GM21367 (cell line): ENCODE data around the gene SPEM3.
"Not testable (repeated sequence)": the region's sequence is repeated elsewhere in the genome, so short reads cannot be mapped to it uniquely, and the experiment has no call there.

Experiments used
- ATAC-seq: cut with Tn5 transposase; IDR thresholded peaks from one replicate; pipeline ENCODE4 v1.9.1; 2021; ENCODE audit not compliant: unreplicated experiment

SPEM3 gene

DNA sequence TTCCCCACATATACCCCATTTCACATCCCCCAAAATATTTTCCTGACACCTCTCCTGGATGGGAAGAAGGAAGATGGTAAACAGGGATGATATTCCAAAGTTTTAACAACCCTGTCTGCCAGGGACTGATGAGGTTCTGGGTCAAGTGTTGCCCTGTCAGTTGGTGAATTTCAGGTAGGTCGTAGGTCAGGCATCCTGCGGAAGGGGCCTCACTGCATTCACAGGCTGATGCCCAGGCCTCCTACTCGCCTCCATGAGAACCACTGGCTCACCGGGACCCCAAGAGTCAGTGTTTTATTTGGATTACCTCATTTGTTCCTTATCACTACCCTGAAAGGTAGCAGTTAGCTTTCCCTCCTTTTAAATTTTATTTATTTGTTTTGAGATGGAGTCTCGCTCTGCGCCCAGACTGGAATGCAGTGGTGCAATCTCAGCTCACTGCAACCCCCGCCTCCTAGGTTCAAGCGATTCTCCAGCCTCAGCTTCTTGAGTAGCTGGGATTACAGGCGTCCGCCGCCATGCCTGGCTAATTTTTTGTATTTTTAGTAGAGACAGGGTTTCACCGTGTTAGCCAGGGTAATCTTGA is 40.2 kb downstream of the SPEM3 start:
- ATAC-seq: no peak

DNA sequence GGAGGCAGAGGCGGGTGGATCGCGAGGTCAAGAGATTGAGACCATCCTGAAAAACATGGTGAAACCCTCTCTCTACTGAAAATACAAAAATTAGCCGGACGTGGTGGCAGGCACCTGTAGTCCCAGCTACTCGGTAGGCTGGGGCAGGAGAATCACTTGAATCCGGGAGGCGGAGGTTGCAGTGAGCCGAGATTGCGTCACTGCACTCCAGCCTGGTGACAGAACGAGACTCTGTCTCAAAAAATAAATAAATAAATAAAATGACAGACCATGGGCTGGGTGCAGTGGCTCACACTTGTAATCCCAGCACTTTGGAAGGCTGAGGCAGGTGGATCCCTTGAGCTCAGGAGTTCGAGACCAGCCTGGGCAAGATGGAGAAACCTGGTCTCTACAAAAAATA is 41.2 kb downstream of the SPEM3 start:
- ATAC-seq: not testable (repeated sequence)

DNA sequence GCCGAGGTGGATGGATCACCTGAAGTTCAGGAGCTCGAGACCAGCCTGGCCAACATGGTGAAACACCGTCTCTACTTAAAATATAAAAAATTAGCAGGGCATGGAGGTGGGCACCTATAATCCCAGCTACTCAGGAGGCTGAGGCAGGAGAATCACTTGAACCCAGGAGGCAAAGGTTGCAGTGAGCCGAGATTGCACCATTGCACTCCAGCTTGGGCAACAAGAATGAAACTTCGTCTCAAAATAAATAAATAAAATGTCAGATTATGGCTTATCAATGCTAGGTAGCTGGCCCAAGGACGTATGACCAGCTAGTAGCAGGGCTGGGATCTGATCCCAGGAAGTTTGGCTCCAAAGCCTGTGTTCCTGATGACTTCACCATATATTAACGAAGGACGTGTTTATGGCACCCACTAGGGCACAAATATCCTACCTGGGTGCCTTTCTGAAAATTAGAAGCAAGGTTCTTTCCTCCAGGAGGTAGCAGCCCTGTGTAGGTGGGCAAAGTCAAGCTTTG is 41.9 kb downstream of the SPEM3 start:
- not testable (repeated sequence) for ATAC-seq

- ATAC-seq: no peak
Observed at GRCh38 chr17:7471729-7472128, 43.1 kb downstream of the SPEM3 start.

DNA sequence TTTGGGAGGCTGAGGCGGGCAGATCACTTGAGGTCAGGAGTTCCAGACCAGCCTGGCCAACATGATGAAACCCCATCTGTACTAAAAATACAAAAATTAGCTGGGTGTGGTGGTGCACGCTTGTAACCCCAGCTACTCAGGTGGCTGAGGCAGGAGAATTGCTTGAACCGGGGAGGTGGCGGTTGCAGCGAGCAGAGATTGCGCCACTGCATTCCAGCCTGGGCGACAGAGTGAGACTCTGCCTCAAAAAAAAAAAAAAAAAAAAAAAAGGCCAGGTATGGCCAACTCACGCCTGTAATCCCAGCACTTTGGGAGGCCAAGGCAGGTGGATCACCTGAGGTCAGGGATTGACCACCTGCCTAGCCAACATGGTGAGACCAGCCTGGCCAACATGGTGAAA is 46.1 kb downstream of the SPEM3 start:
- ATAC-seq: not testable (repeated sequence)

DNA sequence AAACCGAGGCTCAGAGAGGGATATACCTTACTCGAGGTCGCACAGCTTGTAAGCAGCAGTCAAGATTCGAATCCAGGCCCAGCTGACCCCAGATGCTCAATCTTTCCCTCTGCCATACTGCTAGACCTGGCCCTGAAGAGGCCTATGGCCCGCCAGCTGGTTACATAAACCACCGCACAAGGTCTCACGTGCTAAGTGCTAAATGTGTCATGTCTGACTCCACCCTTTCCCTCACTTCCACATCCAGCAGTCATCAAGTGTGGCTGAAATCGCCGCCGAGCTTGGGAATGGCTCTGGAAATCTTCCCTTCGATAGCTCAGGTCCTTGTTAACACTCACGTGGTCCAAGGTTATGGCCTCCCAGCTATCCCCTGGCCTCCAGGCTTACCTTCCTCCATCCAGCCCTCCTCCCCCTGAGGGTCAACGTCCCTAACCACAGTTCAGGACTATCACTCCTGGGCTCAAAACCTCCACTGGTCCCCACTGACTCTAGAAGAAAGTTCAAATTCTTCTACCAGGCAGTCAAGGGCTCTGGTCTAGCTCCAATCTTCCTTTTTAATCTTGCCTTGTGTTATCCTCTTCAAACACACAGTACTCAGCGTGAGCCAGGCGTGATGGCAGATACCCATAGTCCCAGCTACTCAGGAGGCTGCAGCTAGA is 47.2 kb downstream of the SPEM3 start:
- no peak for ATAC-seq

GRCh38 chr17:7476494-7476893 is 47.8 kb downstream of the SPEM3 start:
- ATAC-seq: no peak

DNA sequence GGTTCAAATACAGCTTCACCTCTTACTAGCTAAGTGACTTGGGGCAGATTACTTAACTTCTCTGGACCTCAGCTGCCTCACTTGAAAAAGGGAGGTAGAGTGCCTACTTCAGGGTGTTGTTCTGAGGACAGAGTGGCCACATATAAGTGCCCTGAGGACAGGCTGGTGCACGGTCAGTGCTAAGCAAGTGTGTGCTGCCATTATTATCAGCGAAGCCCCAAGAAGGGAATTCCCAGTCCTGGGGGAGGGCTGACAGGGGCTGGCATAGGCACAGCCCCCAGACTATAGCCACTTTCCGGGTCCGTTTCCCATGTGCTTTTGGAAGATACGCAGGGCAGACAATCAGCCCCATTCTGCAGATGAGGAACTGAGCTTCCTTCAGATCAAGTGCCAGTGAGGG is 48.3 kb downstream of the SPEM3 start:
- no peak for ATAC-seq

DNA sequence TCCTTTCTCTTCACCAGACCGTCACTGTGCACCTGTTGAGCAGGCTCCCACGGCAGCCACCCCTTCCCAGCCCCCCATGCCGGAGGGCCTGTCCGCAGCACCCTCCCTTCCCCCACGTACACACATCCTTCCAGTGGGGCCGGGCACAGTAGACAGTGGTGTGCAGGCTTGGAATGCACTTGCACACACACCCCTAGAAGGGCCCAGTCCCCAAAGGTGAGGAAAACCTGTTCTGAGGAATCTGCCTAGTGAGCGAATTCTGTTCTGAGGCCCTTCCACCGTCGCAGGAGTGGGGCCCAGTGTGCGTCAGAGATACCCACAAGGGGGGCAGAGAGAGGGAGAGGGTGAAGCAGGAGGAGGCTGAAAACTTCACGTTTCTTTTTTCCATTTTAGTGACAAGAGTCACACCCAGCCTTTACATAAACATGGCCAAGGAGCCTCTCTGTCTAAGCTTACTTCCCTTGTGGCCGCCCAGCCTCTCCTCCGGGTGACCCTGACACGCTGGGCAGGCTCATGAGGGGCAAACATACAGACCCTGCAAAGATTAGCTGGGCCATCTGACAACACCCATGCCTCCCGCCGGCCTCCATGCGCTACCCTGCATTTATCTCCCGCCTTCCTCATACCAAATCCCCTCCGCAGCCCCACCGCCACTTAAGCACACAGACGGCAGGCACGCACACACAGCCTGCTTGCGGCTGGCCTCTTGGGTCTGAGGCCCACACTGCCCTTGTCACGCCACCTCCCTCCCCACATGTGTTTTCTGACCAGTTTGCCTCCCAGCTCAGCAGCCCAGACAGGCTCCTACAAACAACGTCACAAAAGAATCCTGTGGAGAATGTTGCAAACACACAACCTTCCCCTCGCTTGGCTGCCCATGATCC is 49.0 kb downstream of the SPEM3 start:
- ATAC-seq: no peak

- ATAC-seq: no peak
Observed at GRCh38 chr17:7478276-7479212, 49.9 kb downstream of the SPEM3 start.

DNA sequence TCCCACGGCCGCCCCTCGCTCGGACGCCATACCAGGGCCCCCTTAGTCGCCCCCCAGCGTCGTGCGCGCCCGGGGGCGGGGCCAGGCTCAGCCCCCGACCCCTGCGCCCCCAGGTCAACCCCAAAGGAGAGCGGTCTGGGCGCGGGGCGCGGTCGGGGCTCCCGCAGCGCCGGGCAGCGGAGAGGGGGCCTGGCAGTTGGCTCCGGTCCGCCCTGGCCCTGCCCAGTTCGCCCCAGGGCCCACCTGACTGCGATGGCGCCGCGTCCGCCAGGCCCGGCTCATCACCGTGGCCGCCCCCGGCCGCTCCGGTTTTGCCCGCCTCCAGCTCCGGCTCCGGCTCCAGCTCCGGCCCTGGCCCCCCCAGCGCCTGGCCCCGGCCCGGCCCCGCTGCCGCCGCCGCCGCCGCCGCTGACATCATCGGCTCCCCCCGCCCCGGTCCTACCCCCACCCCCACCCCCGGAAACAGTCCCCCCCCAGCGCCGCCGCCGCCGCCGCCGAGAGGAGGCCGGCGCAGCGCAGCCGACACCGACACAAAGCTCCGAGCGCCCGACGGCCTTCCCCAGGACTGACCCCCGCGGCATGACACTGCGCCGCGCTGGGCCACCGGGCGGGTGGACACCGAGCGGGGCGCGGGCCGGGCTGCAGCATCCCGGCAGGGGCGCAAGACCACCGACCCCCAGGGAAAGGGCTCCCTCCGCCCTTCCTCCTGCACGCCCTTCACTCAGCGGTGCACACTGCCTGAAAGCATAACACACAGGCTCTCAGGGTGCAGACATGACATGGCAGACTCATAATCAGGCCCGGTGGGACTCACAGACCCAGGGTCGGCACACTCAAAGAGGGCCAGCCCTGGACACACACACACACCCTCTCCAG is 50.8 kb downstream of the SPEM3 start, which contains the start of gene ZBTB4:
TSS of gene ZBTB4 (minus strand) at position 419 of the 876 bp plus-strand sequence. CDS start 12,830 bp downstream, outside the sequence.
- ATAC-seq: no peak

DNA sequence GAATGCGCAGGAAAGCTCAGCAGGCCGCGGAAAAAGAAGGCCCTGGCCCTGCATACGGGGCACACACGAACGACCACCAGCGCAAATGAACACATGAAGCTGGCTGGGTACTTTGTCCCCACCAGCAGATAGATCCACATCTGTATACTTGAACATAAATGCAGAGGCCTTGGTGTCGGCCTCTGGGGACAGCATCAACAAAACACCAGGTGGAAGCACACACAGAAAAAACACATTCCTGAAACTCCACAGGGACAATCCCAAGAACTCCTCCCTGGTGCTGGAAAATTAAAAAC is 51.4 kb downstream of the SPEM3 start:
- no peak for ATAC-seq

GRCh38 chr17:7481275-7481674 is 52.6 kb downstream of the SPEM3 start, which contains the start of gene SLC35G6:
Gene SLC35G6 (plus strand): TSS chr17:7481446. CDS start chr17:7481517, 71 bp downstream.
- not testable (repeated sequence) for ATAC-seq

GRCh38 chr17:7481842-7482741 is 53.4 kb downstream of the SPEM3 start:
- not testable (repeated sequence) for ATAC-seq
